HG03039 (cell line): ENCODE data around the gene FYN.

Experiments
- ATAC-seq: cut with Tn5 transposase; IDR thresholded peaks from one replicate; pipeline ENCODE4 v1.9.1; 2021; ENCODE audit warnings: mild to moderate bottlenecking, moderate library complexity; ENCODE audit not compliant: unreplicated experiment

Gene FYN

GRCh38 chr6:111753573-111753972 lies 119.7 kb downstream of the FYN start:
- ATAC-seq = no peak

GRCh38 chr6:111752476-111752875 lies 120.8 kb downstream of the FYN start:
- no peak for ATAC-seq

- peak; percentile 64 for ATAC-seq
Measured at GRCh38 chr6:111750753-111751673, 122.2 kb downstream of the FYN start.

- ATAC-seq = no peak
Measured at GRCh38 chr6:111750153-111750552, 123.1 kb downstream of the FYN start.

GRCh38 chr6:111748231-111748647 lies 125.0 kb downstream of the FYN start:
- no peak for ATAC-seq

GRCh38 chr6:111747829-111748228 lies 125.4 kb downstream of the FYN start:
- no peak for ATAC-seq

GRCh38 chr6:111747396-111747795 lies 125.9 kb downstream of the FYN start:
- ATAC-seq = no peak

GRCh38 chr6:111746983-111747382 lies 126.3 kb downstream of the FYN start:
- ATAC-seq = no peak

GRCh38 chr6:111745636-111746035 lies 127.6 kb downstream of the FYN start:
- no peak for ATAC-seq

GRCh38 chr6:111745186-111745585 lies 128.1 kb downstream of the FYN start:
- ATAC-seq = no peak

GRCh38 chr6:111743862-111744692 lies 129.2 kb downstream of the FYN start:
- ATAC-seq = no peak

GRCh38 chr6:111743360-111743759 lies 129.9 kb downstream of the FYN start:
- no peak for ATAC-seq

- ATAC-seq = no peak
Measured at GRCh38 chr6:111741177-111741952, 131.9 kb downstream of the FYN start.

GRCh38 chr6:111740506-111740905 lies 132.7 kb downstream of the FYN start:
- ATAC-seq = no peak

GRCh38 chr6:111739257-111739696 lies 134.0 kb downstream of the FYN start:
- ATAC-seq = no peak

GRCh38 chr6:111738631-111739030 lies 134.6 kb downstream of the FYN start:
- ATAC-seq = no peak

- ATAC-seq = no peak
Measured at GRCh38 chr6:111738156-111738555, 135.1 kb downstream of the FYN start.

- ATAC-seq = no peak
Measured at GRCh38 chr6:111737065-111737521, 136.2 kb downstream of the FYN start.

- ATAC-seq = no peak
Measured at GRCh38 chr6:111736005-111736608, 137.1 kb downstream of the FYN start.
